ENCODE data around the gene PCGF3.

PCGF3 gene

GRCh38 chr4:814312-814850 is 108.7 kb downstream of the PCGF3 start:
- H3K36me3 ChIP-seq (ENCODE audit: control insufficient read depth in 4 of 4, insufficient read depth in 4 of 4, low read length in 3 of 4): no peaks in the 10 kb centered on the region
- 82% methylated on average over 12 of the region's 14 CpGs for WGBS (ENCODE audit: insufficient coverage)
- POLR2A ChIA-PET: interaction anchor here (0.9 kb wide), 1 partner anchor 117 kb away, joined by 5 read pairs; the partner anchor contains the start of genes GAK and TMEM175
- H3K9me3 ChIP-seq (ENCODE audit: control extremely low read depth in 1 of 5, control insufficient read depth in 4 of 5, insufficient read depth in 2 of 5, low read depth in 1 of 5, low read length in 4 of 5): peaks cover 0 to 1% (median 0%) of the 10 kb centered on the region in 5 experiments
- peaks cover 8 to 80% (median 23%) of the 10 kb centered on the region in 5 experiments for H3K27me3 ChIP-seq (replicated peaks in 2 of 5; ENCODE audit: control insufficient read depth in 4 of 5, insufficient read depth in 5 of 5, low read length in 4 of 5)
- no peak overlapping the region for H3K4me3 ChIP-seq (ENCODE audit: control insufficient read depth in 1 of 7, extremely low read depth in 1 of 7, insufficient read depth in 4 of 7, low read depth in 2 of 7, low read length in 6 of 7)
- DNase-seq: no peak
- CTCF ChIA-PET: no interaction called here
- H3K4me1 ChIP-seq (ENCODE audit: control extremely low read depth in 1 of 4, control insufficient read depth in 4 of 4, insufficient read depth in 4 of 4, low read length in 3 of 4): no peaks in the 10 kb centered on the region
- H3K27ac ChIP-seq (ENCODE audit: insufficient read depth in 1 of 2, low read depth in 1 of 2, low read length in 2 of 2, poor library complexity in 1 of 2, severe bottlenecking in 2 of 2): no peak overlapping the region

- 46% methylated on average over 10 of the region's 11 CpGs for WGBS (ENCODE audit: insufficient coverage)
- Histone ChIP-seq H3K9me3 (ENCODE audit: control extremely low read depth in 1 of 5, control insufficient read depth in 4 of 5, insufficient read depth in 2 of 5, low read depth in 1 of 5, low read length in 4 of 5) (peaks cover 0 to 6% (median 0%) of the 10 kb centered on the region in 5 experiments), H3K4me1 (ENCODE audit: control extremely low read depth in 1 of 4, control insufficient read depth in 4 of 4, insufficient read depth in 4 of 4, low read length in 3 of 4) (no peaks in the 10 kb centered on the region), H3K27me3 (replicated peaks in 2 of 5; ENCODE audit: control insufficient read depth in 4 of 5, insufficient read depth in 5 of 5, low read length in 4 of 5) (peaks cover 8 to 88% (median 22%) of the 10 kb centered on the region in 5 experiments), H3K27ac (ENCODE audit: insufficient read depth in 1 of 2, low read depth in 1 of 2, low read length in 2 of 2, poor library complexity in 1 of 2, severe bottlenecking in 2 of 2) (no peak overlapping the region), H3K36me3 (ENCODE audit: control insufficient read depth in 4 of 4, insufficient read depth in 4 of 4, low read length in 3 of 4) (no peaks in the 10 kb centered on the region), H3K4me3 (ENCODE audit: control insufficient read depth in 1 of 7, extremely low read depth in 1 of 7, insufficient read depth in 4 of 7, low read depth in 2 of 7, low read length in 6 of 7) (no peak overlapping the region)
- POLR2A ChIA-PET: no interaction called here
- CTCF ChIA-PET: no interaction called here
- no peak for DNase-seq
These were observed 110.0 kb downstream of the PCGF3 start for GRCh38 chr4:815464-816146.

- DNase-seq: no peak
- Histone ChIP-seq H3K9me3 (ENCODE audit: control extremely low read depth in 1 of 5, control insufficient read depth in 4 of 5, insufficient read depth in 2 of 5, low read depth in 1 of 5, low read length in 4 of 5) (peaks cover 0 to 6% (median 0%) of the 10 kb centered on the region in 5 experiments), H3K36me3 (ENCODE audit: control insufficient read depth in 4 of 4, insufficient read depth in 4 of 4, low read length in 3 of 4) (no peaks in the 10 kb centered on the region), H3K4me3 (ENCODE audit: control insufficient read depth in 1 of 7, extremely low read depth in 1 of 7, insufficient read depth in 4 of 7, low read depth in 2 of 7, low read length in 6 of 7) (no peak overlapping the region), H3K27ac (ENCODE audit: insufficient read depth in 1 of 2, low read depth in 1 of 2, low read length in 2 of 2, poor library complexity in 1 of 2, severe bottlenecking in 2 of 2) (no peak overlapping the region), H3K4me1 (ENCODE audit: control extremely low read depth in 1 of 4, control insufficient read depth in 4 of 4, insufficient read depth in 4 of 4, low read length in 3 of 4) (no peaks in the 10 kb centered on the region), H3K27me3 (replicated peaks in 2 of 5; ENCODE audit: control insufficient read depth in 4 of 5, insufficient read depth in 5 of 5, low read length in 4 of 5) (peaks cover 4 to 92% (median 22%) of the 10 kb centered on the region in 5 experiments)
- 93% methylated on average over 42 of the region's 42 CpGs for WGBS (ENCODE audit: insufficient coverage)
- POLR2A ChIA-PET: no interaction called here
- CTCF ChIA-PET: no interaction called here
These were observed 112.7 kb downstream of the PCGF3 start for GRCh38 chr4:818106-818921.

GRCh38 chr4:819401-820229 is 114.0 kb downstream of the PCGF3 start:
- Histone ChIP-seq H3K27me3 (replicated peaks in 2 of 5; ENCODE audit: control insufficient read depth in 4 of 5, insufficient read depth in 5 of 5, low read length in 4 of 5) (peaks cover 4 to 92% (median 19%) of the 10 kb centered on the region in 5 experiments), H3K4me3 (ENCODE audit: control insufficient read depth in 1 of 7, extremely low read depth in 1 of 7, insufficient read depth in 4 of 7, low read depth in 2 of 7, low read length in 6 of 7) (no peak overlapping the region), H3K9me3 (ENCODE audit: control extremely low read depth in 1 of 5, control insufficient read depth in 4 of 5, insufficient read depth in 2 of 5, low read depth in 1 of 5, low read length in 4 of 5) (peaks cover 0 to 6% (median 0%) of the 10 kb centered on the region in 5 experiments), H3K4me1 (ENCODE audit: control extremely low read depth in 1 of 4, control insufficient read depth in 4 of 4, insufficient read depth in 4 of 4, low read length in 3 of 4) (no peaks in the 10 kb centered on the region), H3K36me3 (ENCODE audit: control insufficient read depth in 4 of 4, insufficient read depth in 4 of 4, low read length in 3 of 4) (no peaks in the 10 kb centered on the region), H3K27ac (ENCODE audit: insufficient read depth in 1 of 2, low read depth in 1 of 2, low read length in 2 of 2, poor library complexity in 1 of 2, severe bottlenecking in 2 of 2) (no peak overlapping the region)
- no peak for DNase-seq
- WGBS (ENCODE audit: insufficient coverage): 94% methylated on average over 15 of the region's 20 CpGs
- ChIA-PET POLR2A (no interaction called here), CTCF (no interaction called here)

Data from common myeloid progenitor, CD34-positive (primary cell).